Natural killer cell (primary cell): ENCODE results near the gene TRIM26. TPM values are rescaled to one million over a fixed set of nuclear protein-coding genes. Genes with fewer than 3 reads are reported as not detected.

Experiments used
- ATAC-seq, 3 donors: fragments of 150-1000 bp in 2 of 3; fragments of 200-7000 bp in 1 of 3; cut with Tn5 transposase; 1 replicate in 1 of 3; 2 replicates in 2 of 3; pipeline ENCODE4 v1.10.0; 2021; ENCODE audit warnings: mild to moderate bottlenecking in 2 of 3, moderate library complexity in 2 of 3
- DNase-seq, 2 donors: peaks; one replicate each; pipeline versions ENCODE4 v3.0.0 to v3.0.0-alpha.2; 2013 to 2021; ENCODE audit warnings: mixed read lengths in 1 of 2
- H3K27ac ChIP-seq: one replicate; pipeline ENCODE4 v1.5.1; 2013; ENCODE audit warnings: mild to moderate bottlenecking, low read length
- H3K27me3 ChIP-seq: one replicate; pipeline ENCODE4 v1.6.1; 2013; ENCODE audit warnings: low read length; ENCODE audit not compliant: control insufficient read depth, insufficient read depth
- H3K36me3 ChIP-seq: one replicate; pipeline ENCODE4 v1.6.1; 2013; ENCODE audit warnings: low read length; ENCODE audit not compliant: control insufficient read depth, insufficient read depth
- H3K4me1 ChIP-seq: one replicate; pipeline ENCODE4 v1.6.1; 2013; ENCODE audit warnings: low read length; ENCODE audit not compliant: control insufficient read depth, insufficient read depth
- H3K4me3 ChIP-seq: one replicate; pipeline ENCODE4 v1.5.1; 2013; ENCODE audit warnings: low read length
- H3K9me3 ChIP-seq: one replicate; pipeline ENCODE4 v1.6.1; 2013; ENCODE audit warnings: low read length; ENCODE audit not compliant: control insufficient read depth, insufficient read depth
- H3K27ac Mint-ChIP-seq, 2 donors: one replicate each; pipeline ENCODE4 v1.8.0; 2022; ENCODE audit warnings: mild to moderate bottlenecking in 2 of 2, mixed read lengths in 2 of 2, moderate library complexity in 1 of 2
- H3K27me3 Mint-ChIP-seq, 2 donors: one replicate each; pipeline ENCODE4 v1.8.0; 2022; ENCODE audit warnings: low read depth in 2 of 2, mixed read lengths in 2 of 2
- H3K36me3 Mint-ChIP-seq: one replicate; pipeline ENCODE4 v1.8.0; 2022; ENCODE audit warnings: mixed read lengths
- H3K4me1 Mint-ChIP-seq, 2 donors: one replicate each; pipeline ENCODE4 v1.8.0; 2022; ENCODE audit warnings: mixed read lengths in 2 of 2
- H3K4me3 Mint-ChIP-seq: one replicate; pipeline ENCODE4 v1.8.0; 2022; ENCODE audit warnings: mild to moderate bottlenecking, moderate library complexity, mixed read lengths
- H3K9me3 Mint-ChIP-seq, 2 donors: one replicate each; pipeline ENCODE4 v1.8.0; 2022; ENCODE audit warnings: mixed read lengths in 2 of 2
- CTCF ChIP-seq: fragments of 200-600 bp; IDR thresholded peaks from one replicate; pipeline ENCODE4 v1.8.0; 2022; ENCODE audit warnings: antibody characterized with exemption
- WGBS: methylation state at CpG from one replicate; pipeline ENCODE4 v1.1.7; 2013; ENCODE audit warnings: missing lambda C conversion rate; ENCODE audit not compliant: insufficient coverage; 5-methylcytosine and 5-hydroxymethylcytosine counted together
- intact Hi-C: fragments of 100-400 bp; cut with micrococcal nuclease; formaldehyde crosslinking; loops from one replicate; pipeline ENCODE4 v1.14.2; 2022
- total RNA-seq, 4 donors: library from RNA; stranded (reverse); fragments of 120-200 nt in 1 of 4; gene quantifications; one replicate each; pipeline versions ENCODE4 v1.2.3 to v1.2.4, GENCODE V29; 2013 to 2022

Gene TRIM26
- total RNA-seq, 3 donors from 2014 or later (not counting 1 experiment from before 2014, with no cell fraction given) = 69.3 to 73.7 (median 71.6) TPM

GRCh38 chr6:30149858-30150550 lies 63.2 kb downstream of the TRIM26 start:
- 80% methylated on average over 7 of the region's 7 CpGs for WGBS
- intact Hi-C loops = no loop called here
- peaks cover 4 to 5% of the 10 kb centered on the region in 2 donors for H3K4me1 Mint-ChIP-seq
- Histone ChIP-seq H3K4me1 (no peaks in the 10 kb centered on the region), H3K4me3 (no peak overlapping the region), H3K27me3 (peaks cover 3% of the 10 kb centered on the region), H3K9me3 (no peaks in the 10 kb centered on the region), H3K36me3 (no peaks in the 10 kb centered on the region), H3K27ac (no peak overlapping the region)
- H3K36me3 Mint-ChIP-seq = no peaks in the 10 kb centered on the region
- ATAC-seq (no peak), DNase-seq (no peak)
- peaks cover 17 to 30% of the 10 kb centered on the region in 2 donors for H3K27me3 Mint-ChIP-seq
- H3K9me3 Mint-ChIP-seq = no peaks in the 10 kb centered on the region
- H3K4me3 Mint-ChIP-seq = no peak overlapping the region
- no peak for TF ChIP-seq CTCF
- H3K27ac Mint-ChIP-seq = no peak overlapping the region

- no peaks in the 10 kb centered on the region for H3K4me1 ChIP-seq
- WGBS = 62% methylated on average over 2 of the region's 3 CpGs
- ATAC-seq = no peak
- TF ChIP-seq CTCF = no peak
- Mint-ChIP-seq H3K4me1 (peaks cover 4 to 5% of the 10 kb centered on the region in 2 donors), H3K27me3 (peaks cover 20 to 31% of the 10 kb centered on the region in 2 donors), H3K9me3 (no peaks in the 10 kb centered on the region), H3K36me3 (no peaks in the 10 kb centered on the region), H3K4me3 (no peak overlapping the region), H3K27ac (no peak overlapping the region)
- H3K27ac ChIP-seq = no peak overlapping the region
- intact Hi-C loops = no loop called here
- H3K36me3 ChIP-seq = no peaks in the 10 kb centered on the region
- H3K27me3 ChIP-seq = peaks cover 3% of the 10 kb centered on the region
- DNase-seq = no peak
- no peaks in the 10 kb centered on the region for H3K9me3 ChIP-seq
- H3K4me3 ChIP-seq = no peak overlapping the region
Observed at GRCh38 chr6:30149234-30149633, 64.0 kb downstream of the TRIM26 start.

- no peaks in the 10 kb centered on the region for H3K4me1 ChIP-seq
- WGBS = 73% methylated on average over 3 of the region's 3 CpGs
- no peak overlapping the region for H3K4me3 Mint-ChIP-seq
- peak in 2 of 3 donors; percentile 36 to 69 for ATAC-seq
- H3K4me1 Mint-ChIP-seq = peaks cover 4 to 5% of the 10 kb centered on the region in 2 donors
- no peak for TF ChIP-seq CTCF
- H3K27ac Mint-ChIP-seq = no peak overlapping the region
- no peak overlapping the region for H3K27ac ChIP-seq
- no peak for DNase-seq
- H3K27me3 ChIP-seq = peaks cover 8% of the 10 kb centered on the region
- H3K36me3 ChIP-seq = no peaks in the 10 kb centered on the region
- H3K9me3 ChIP-seq = no peaks in the 10 kb centered on the region
- intact Hi-C loops = no loop called here
- H3K27me3 Mint-ChIP-seq = peaks cover 26 to 40% of the 10 kb centered on the region in 2 donors
- no peaks in the 10 kb centered on the region for H3K36me3 Mint-ChIP-seq
- H3K9me3 Mint-ChIP-seq = no peaks in the 10 kb centered on the region
- no peak overlapping the region for H3K4me3 ChIP-seq
Observed at GRCh38 chr6:30147096-30147495, 66.1 kb downstream of the TRIM26 start.

GRCh38 chr6:30145818-30146217 lies 67.4 kb downstream of the TRIM26 start:
- H3K27me3 Mint-ChIP-seq = peaks cover 36 to 52% of the 10 kb centered on the region in 2 donors
- H3K36me3 ChIP-seq = no peaks in the 10 kb centered on the region
- H3K4me1 Mint-ChIP-seq = no peaks in the 10 kb centered on the region
- no peak overlapping the region for H3K27ac Mint-ChIP-seq
- peaks cover 8% of the 10 kb centered on the region for H3K27me3 ChIP-seq
- no peak overlapping the region for H3K27ac ChIP-seq
- no peaks in the 10 kb centered on the region for H3K9me3 ChIP-seq
- no peak for TF ChIP-seq CTCF
- H3K4me3 Mint-ChIP-seq = no peak overlapping the region
- no peaks in the 10 kb centered on the region for H3K9me3 Mint-ChIP-seq
- no peaks in the 10 kb centered on the region for H3K36me3 Mint-ChIP-seq
- DNase-seq = no peak
- no peak overlapping the region for H3K4me3 ChIP-seq
- ATAC-seq = no peak
- intact Hi-C loops = no loop called here
- H3K4me1 ChIP-seq = no peaks in the 10 kb centered on the region
- WGBS = 84% methylated on average over 7 of the region's 7 CpGs
